Suprapubic skin (tissue), 3 donors: ENCODE results near the gene FYB2.

Experiments used
- CTCF ChIP-seq, 2 donors: fragments of 200-600 bp in 1 of 2; fragments of 450-650 bp in 1 of 2; sonication (generic) in 1 of 2; IDR thresholded peaks; one replicate each; pipeline ENCODE4 v1.5.1; 2016 to 2019; ENCODE audit warnings: antibody characterized with exemption in 2 of 2, mild to moderate bottlenecking in 1 of 2, moderate library complexity in 1 of 2
- EP300 ChIP-seq: sonication (generic); formaldehyde crosslinking; IDR thresholded peaks from one replicate; pipeline ENCODE4 v1.6.1; 2017; ENCODE audit warnings: antibody characterized with exemption
- POLR2A ChIP-seq, 2 donors: fragments of 450-650 bp; IDR thresholded peaks; one replicate each; pipeline ENCODE4 v1.6.1; 2017; ENCODE audit warnings: antibody characterized with exemption in 2 of 2, mild to moderate bottlenecking in 2 of 2, moderate library complexity in 2 of 2

DNA sequence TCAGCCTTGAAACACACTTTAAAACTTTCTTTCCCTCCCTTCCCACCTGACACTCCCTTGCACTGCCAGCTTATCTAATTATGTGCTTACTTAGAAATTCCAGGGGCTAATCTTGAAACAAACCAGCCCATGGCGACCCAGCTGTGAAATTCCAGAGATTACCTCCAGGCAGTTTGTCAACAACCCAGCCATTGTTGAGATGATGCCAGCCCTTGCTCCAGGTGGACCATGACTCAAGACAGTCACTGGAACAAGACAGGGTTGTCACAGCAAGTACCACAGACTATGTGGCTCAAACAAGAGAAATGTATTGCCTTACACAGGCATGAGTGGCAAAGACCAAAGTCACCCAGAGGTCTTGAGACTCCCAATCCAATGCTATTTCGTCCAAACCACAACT lies 7.9 kb downstream of the FYB2 start:
- TF ChIP-seq CTCF (IDR thresholded peaks at IDR 0.05) (no peak), POLR2A (IDR thresholded peaks at IDR 0.05) (no peak), EP300 (no peak)
